VCaP (cell line): ENCODE measurements around the gene MBOAT2.

ENCODE experiments used
- H3K27ac ChIP-seq: fragments of 450-650 bp; 2 replicates; pipeline ENCODE4 v1.5.1; 2017
- TF ChIP-seq, protein P1 (sequence below): fragments of 450-650 bp; conservative IDR thresholded peaks from 2 replicates; pipeline ENCODE4 v1.5.1; 2017; ENCODE audit warnings: mild to moderate bottlenecking, moderate library complexity

Gene MBOAT2

DNA sequence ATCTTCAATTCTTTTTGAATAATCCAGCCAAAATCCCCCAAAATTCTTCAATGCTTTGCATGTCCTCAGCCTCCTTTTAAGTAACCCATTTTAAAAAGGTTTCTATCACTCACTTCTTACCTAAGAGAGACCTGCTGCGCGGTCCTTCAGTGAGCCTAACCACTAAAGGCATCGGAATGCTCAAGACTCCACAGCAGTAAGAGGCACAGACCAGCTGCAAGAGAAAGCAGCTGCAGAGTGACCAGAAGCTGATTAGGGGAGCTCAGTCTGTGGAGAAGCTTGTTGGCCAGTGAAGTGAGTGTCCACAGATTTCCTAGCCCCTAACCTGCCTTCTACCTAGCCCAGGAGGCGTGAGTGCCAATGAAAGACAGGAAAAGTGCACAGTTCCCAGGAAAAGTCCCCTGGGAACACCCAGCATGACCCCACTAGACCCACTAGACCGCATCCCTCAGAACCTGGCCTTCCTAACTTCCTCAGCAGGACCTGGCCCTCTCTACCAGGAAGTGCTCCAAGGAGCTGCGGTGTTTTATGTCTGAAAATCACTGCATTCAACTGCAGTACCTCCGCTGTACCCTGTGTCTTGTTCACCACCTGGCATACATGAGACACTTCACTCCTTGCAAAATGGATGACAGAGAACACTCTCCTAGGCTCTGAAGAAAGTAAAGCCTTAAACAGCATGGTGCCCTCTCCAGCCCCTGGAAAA is 10.1 kb downstream of the MBOAT2 start:
- H3K27ac ChIP-seq = peak overlapping the region; percentile 74
- TF ChIP-seq, protein P1, sequence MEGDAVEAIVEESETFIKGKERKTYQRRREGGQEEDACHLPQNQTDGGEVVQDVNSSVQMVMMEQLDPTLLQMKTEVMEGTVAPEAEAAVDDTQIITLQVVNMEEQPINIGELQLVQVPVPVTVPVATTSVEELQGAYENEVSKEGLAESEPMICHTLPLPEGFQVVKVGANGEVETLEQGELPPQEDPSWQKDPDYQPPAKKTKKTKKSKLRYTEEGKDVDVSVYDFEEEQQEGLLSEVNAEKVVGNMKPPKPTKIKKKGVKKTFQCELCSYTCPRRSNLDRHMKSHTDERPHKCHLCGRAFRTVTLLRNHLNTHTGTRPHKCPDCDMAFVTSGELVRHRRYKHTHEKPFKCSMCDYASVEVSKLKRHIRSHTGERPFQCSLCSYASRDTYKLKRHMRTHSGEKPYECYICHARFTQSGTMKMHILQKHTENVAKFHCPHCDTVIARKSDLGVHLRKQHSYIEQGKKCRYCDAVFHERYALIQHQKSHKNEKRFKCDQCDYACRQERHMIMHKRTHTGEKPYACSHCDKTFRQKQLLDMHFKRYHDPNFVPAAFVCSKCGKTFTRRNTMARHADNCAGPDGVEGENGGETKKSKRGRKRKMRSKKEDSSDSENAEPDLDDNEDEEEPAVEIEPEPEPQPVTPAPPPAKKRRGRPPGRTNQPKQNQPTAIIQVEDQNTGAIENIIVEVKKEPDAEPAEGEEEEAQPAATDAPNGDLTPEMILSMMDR = no peak

DNA sequence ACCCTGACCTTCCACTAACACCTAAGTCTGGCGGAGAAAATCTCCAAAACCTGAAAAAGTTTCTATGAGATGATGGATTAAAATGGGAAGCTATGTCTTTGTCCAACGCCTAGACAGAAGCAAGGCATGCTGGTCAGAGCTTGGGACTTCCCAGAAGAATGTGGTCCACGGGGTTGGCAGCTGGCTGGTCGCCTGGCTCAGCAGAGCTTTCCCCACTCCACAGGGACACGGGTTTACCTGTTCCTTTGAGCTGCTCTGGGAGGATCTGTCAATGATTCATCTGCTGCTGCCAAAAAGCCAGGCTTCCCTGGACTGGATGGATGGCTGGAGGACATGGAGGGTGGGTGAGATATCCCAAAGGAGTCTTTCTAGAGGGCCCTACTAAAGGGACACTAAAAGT is 10.8 kb downstream of the MBOAT2 start:
- H3K27ac ChIP-seq = peak overlapping the region; percentile 74; the same call in 1 of the 2 replicates
- TF ChIP-seq, protein P1 = no peak

DNA sequence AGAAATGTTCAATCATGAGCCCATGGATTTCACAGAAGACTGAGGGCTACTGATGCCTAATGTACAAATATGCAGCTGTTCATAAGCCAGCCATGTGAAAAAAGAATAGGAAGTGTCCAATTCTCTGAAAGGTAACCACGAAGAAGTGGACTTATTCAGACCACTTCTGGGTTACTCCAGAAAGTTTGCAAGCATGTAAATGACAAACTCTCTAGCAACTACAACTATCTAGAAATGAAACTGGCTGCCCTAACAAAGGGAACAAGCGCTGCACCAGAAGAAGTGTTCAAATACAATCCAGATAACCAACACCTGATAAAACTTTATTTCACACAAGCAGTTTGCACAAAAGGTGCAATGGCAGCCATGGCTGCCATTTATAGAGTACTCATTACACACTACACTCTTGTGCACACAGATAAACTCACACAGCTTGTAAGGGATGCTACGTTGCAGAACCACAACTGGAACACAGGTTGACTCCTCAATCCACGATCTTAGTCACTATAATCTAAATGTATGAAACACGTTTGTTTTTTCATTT is 13.9 kb downstream of the MBOAT2 start:
- TF ChIP-seq, protein P1 = no peak

DNA sequence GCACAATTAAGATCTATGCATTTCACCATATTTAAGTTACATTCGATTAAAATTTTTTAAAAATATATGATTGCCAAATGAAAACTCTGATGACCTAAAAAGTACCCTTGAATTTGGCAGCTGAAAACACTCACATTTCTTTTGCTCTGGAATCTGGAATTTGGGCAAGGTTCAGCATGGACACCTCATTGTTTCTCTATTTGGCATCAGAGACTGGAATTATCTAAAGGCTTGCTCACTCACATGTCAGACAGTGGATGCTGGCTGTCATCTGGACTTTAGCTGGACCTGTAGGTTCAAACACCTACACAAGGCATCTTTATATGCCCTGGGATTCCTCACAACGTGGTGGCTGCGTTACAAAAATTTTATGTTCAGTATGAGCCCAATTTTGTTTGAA is 16.1 kb downstream of the MBOAT2 start:
- TF ChIP-seq, protein P1 = no peak
- no peak overlapping the region for H3K27ac ChIP-seq

More for the DNA sequence above, 13.9 kb downstream of the MBOAT2 start:
- H3K27ac ChIP-seq = no peak overlapping the region

DNA sequence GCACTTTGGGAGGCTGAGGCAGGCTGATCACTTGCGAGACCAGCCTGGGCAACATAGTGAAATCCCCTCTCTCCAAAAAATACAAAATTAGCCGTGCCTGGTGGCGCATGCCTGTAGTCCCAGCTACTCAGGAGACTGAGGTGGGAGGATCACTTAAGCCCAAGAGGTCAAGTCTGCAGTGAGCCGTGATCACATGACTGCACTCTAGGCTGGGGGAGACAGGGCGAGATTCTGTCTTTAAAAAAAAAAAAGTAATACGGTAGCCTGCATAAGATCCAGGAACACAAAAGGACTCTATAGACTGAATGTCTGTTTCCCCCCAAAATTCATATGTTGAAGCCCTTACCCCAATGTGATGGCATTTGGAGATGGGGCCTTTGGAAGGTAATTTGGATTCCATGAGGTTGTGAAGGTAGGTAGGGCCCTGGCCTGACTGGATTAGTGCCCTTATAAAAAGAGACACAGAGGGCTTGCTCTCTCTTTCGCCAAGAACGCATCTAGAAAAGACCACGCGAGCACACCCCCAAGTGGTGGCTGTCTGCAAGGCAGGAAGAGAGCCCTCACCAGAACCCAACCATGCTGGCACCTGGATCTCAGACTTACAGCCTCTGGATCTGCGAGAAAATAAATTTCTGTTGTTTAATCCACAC is 17.0 kb downstream of the MBOAT2 start:
- TF ChIP-seq, protein P1 = no peak
- H3K27ac ChIP-seq = no peak overlapping the region

DNA sequence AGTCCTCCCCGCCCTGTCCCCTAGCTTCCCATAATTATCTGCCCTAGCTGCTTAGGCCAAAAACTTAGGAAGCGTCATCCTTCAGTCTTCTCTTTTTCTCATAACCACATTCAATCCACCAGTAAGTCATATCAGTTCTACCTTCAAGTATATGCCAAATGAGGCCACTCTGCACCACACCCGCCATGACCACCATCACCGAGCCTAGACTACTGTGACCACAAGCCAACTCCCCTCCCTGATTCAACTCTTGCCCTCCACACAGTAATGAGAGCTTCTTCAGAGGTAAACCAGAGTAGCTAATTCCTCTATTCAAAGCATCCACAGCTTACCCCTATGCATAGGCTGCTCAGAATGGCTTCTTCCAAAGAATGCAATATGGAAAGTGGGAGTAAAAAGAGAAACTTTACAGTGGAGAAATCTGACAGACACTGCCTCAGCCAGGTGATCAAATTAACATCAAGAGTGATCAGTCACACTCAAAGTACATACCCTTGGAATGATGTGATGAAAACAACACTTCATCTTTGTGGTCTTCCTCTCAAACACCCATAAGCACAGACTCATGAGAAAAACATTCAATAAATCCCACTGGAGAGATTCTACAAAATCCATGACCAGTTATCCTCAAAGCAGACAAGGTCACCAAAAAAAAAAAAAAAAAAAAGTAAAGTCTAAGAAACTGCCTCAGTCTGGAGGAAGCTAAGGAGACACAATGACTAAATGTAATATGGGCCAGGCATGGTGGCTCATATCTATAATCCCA is 17.7 kb downstream of the MBOAT2 start:
- no peak overlapping the region for H3K27ac ChIP-seq
- TF ChIP-seq, protein P1 = no peak

DNA sequence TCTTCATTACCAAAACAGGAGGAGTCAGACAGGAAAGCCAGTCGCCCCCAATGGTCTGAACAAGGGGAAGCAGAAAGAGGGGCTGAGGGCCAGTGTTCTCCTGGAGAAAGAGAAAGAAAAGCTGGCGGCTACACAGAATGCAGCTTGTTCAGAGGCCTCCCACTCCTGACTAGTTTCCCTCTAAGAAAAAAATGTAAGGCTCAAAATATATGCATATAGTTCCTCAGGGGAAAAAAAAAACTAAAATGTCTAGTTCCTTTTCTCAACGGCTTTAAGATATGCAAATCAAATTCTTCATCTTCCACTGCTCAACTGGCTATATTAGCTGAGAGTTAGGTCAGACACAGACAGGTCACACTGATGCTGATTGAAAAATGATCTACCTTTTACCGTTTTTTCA is 18.6 kb downstream of the MBOAT2 start:
- TF ChIP-seq, protein P1 = no peak
- H3K27ac ChIP-seq = no peak overlapping the region
